Thyroid gland (tissue), 4 donors: Measurements from ENCODE around the gene HS3ST3A1.

ENCODE experiments used
- CTCF ChIP-seq, 6 experiments: fragments of 200-600 bp in 3 of 6; fragments of 450-650 bp in 3 of 6; sonication (generic) in 3 of 6; IDR thresholded peaks; one replicate each; pipeline ENCODE4 v1.5.1; 2016 to 2019; ENCODE audit warnings: antibody characterized with exemption in 6 of 6, mild to moderate bottlenecking in 2 of 6, inconsistent platforms in 1 of 6, moderate library complexity in 1 of 6
- POLR2A ChIP-seq, 2 donors: fragments of 450-650 bp; IDR thresholded peaks; one replicate each; pipeline ENCODE4 v1.6.1; 2017; ENCODE audit warnings: antibody characterized with exemption in 2 of 2, mild to moderate bottlenecking in 2 of 2, moderate library complexity in 1 of 2

DNA sequence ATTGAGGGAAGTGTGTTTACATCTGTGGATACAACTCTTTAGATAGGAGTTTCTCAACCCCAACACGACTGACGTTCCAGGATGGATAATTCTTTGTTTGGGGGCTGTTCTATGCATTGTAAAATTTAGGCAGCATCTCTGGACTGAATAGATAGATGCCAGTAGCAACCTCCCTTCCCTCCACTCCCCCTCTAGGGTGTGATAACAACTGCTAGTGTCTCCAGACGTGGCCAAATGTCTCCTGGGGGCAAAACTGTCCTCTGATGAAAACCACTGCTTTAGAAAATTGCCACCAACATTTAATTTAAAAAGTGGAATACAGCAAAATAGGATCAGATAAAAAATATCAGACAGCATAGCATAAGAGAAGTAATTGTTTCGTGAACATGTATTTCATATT, 79.9 kb downstream of the HS3ST3A1 start:
- no peak for TF ChIP-seq POLR2A (IDR thresholded peaks at IDR 0.05)
- no peak for TF ChIP-seq CTCF (IDR thresholded peaks at IDR 0.05)
